ENCODE measurements around the gene TAB2.

The TAB2 gene

GRCh38 chr6:149400050-149400449 lies 82.5 kb downstream of the TAB2 start, which contains the start of gene SUMO4:
TSS of gene SUMO4 (plus strand) at chr6:149400262. CDS start at chr6:149400392, 130 bp downstream.
- peaks cover 3% of the 10 kb centered on the region for H3K4me1 ChIP-seq
- no peaks in the 10 kb centered on the region for H3K9me3 ChIP-seq
- peaks cover 35% of the 10 kb centered on the region for H3K36me3 ChIP-seq
- no peak for DNase-seq
- no peak for TF ChIP-seq CTCF (IDR thresholded peaks at IDR 0.05; ENCODE audit: low read depth, low read length)
- no peaks in the 10 kb centered on the region for H3K27me3 ChIP-seq
- H3K4me3 ChIP-seq (ENCODE audit: low read depth, low read length), result no peak within 1 kb of the TSS

- no peak for TF ChIP-seq CTCF (IDR thresholded peaks at IDR 0.05; ENCODE audit: low read depth, low read length)
- Histone ChIP-seq H3K9me3 (no peaks in the 10 kb centered on the region), H3K27me3 (no peaks in the 10 kb centered on the region), H3K4me1 (no peaks in the 10 kb centered on the region), H3K36me3 (peaks cover 25% of the 10 kb centered on the region), H3K4me3 (ENCODE audit: low read depth, low read length) (no peak overlapping the region)
- DNase-seq, result no peak
These were observed 86.0 kb downstream of the TAB2 start for GRCh38 chr6:149403534-149403933.

- no peak overlapping the region for H3K4me3 ChIP-seq (ENCODE audit: low read depth, low read length)
- DNase-seq, result no peak
- no peaks in the 10 kb centered on the region for H3K27me3 ChIP-seq
- H3K4me1 ChIP-seq, result no peaks in the 10 kb centered on the region
- peaks cover 12% of the 10 kb centered on the region for H3K36me3 ChIP-seq
- no peak for TF ChIP-seq CTCF (IDR thresholded peaks at IDR 0.05; ENCODE audit: low read depth, low read length)
- no peaks in the 10 kb centered on the region for H3K9me3 ChIP-seq
These were observed 88.6 kb downstream of the TAB2 start for GRCh38 chr6:149405823-149406765.

- no peaks in the 10 kb centered on the region for H3K4me1 ChIP-seq
- H3K4me3 ChIP-seq (ENCODE audit: low read depth, low read length), result no peak overlapping the region
- H3K36me3 ChIP-seq, result peaks cover 8% of the 10 kb centered on the region
- no peaks in the 10 kb centered on the region for H3K27me3 ChIP-seq
- TF ChIP-seq CTCF (IDR thresholded peaks at IDR 0.05; ENCODE audit: low read depth, low read length), result no peak
- no peaks in the 10 kb centered on the region for H3K9me3 ChIP-seq
- no peak for DNase-seq
These were observed 92.1 kb downstream of the TAB2 start for GRCh38 chr6:149409617-149410016.

- DNase-seq, result no peak
- no peaks in the 10 kb centered on the region for H3K4me1 ChIP-seq
- no peaks in the 10 kb centered on the region for H3K27me3 ChIP-seq
- H3K36me3 ChIP-seq, result peaks cover 8% of the 10 kb centered on the region
- no peaks in the 10 kb centered on the region for H3K9me3 ChIP-seq
- no peak for TF ChIP-seq CTCF (IDR thresholded peaks at IDR 0.05; ENCODE audit: low read depth, low read length)
- no peak overlapping the region for H3K4me3 ChIP-seq (ENCODE audit: low read depth, low read length)
These were observed 93.0 kb downstream of the TAB2 start for GRCh38 chr6:149410557-149410956.

- no peak for TF ChIP-seq CTCF (IDR thresholded peaks at IDR 0.05; ENCODE audit: low read depth, low read length)
- Histone ChIP-seq H3K27me3 (no peaks in the 10 kb centered on the region), H3K9me3 (no peaks in the 10 kb centered on the region), H3K4me3 (ENCODE audit: low read depth, low read length) (no peak overlapping the region), H3K36me3 (peaks cover 8% of the 10 kb centered on the region), H3K4me1 (no peaks in the 10 kb centered on the region)
- no peak for DNase-seq
These were observed 96.5 kb downstream of the TAB2 start for GRCh38 chr6:149414009-149414408.

All from BE2C (cell line).